Tibial nerve (tissue), 3 donors: Measurements from ENCODE around the gene INTS11.

Experiments used
- CTCF ChIP-seq, 5 experiments: fragments of 200-600 bp in 3 of 5; fragments of 450-650 bp in 2 of 5; sonication (generic) in 3 of 5; IDR thresholded peaks; one replicate each; pipeline ENCODE4 v1.5.1; 2016 to 2019; ENCODE audit warnings: antibody characterized with exemption in 5 of 5, mild to moderate bottlenecking in 3 of 5, moderate library complexity in 2 of 5
- POLR2A ChIP-seq, 2 donors: fragments of 450-650 bp; IDR thresholded peaks; one replicate each; pipeline ENCODE4 v1.6.1; 2017; ENCODE audit warnings: antibody characterized with exemption in 2 of 2, mild to moderate bottlenecking in 2 of 2, moderate library complexity in 2 of 2

DNA sequence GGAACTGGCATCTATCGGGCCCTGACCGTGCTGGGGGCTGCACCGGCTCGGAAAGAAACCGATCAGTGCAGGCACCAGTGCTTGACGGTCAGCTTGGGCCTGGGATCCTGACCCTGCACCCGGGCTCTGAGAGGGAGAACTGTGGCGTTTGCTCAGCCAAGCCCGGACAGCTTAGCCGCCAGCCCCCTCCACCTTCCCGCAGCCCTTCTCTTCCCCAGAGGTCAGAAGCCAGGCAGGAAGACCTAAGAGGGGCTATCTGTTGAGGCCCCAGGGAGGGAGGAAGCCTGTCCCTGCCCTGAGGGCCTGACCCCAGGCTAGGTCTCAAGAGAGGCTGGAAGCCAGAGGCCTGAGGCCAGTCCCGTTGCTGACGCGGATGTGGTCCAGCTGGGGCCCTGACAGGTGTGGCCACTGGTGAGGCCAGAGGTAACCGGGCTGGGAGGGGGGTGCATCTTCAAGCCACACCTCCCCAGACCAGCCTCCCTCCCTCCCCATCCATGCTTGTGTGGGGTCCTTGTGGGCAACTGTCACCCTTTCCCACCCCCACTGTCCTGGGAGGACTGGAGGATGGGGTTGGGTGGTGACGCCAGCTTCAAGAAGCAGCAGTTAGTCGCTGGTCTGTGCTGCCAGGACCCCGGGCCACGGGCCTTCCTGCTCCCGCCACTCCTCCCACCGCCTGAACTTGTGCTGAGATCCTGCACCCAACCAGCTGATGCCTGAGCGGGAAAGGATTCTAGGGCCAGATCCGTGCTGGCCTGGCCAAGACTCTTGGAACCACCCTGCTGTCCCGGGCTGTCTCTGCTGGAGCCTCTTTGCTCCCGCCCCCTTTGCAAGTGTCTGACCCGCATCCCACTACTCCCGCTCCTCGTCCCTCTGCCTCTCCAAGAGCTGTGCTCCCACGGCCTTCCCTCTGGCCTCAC lies 27.3 kb upstream of the INTS11 start:
- no peak for TF ChIP-seq CTCF (IDR thresholded peaks at IDR 0.05)
- no peak for TF ChIP-seq POLR2A (IDR thresholded peaks at IDR 0.05)
